Testis (tissue), 2 donors: Measurements from ENCODE around the gene PPM1F.

Experiments
- CTCF ChIP-seq, 3 experiments: fragments of 450-650 bp in 2 of 3; fragments of 200-600 bp in 1 of 3; sonication (generic) in 1 of 3; IDR thresholded peaks; one replicate each; pipeline ENCODE4 v1.5.1; 2016 to 2019; ENCODE audit warnings: antibody characterized with exemption in 3 of 3, mild to moderate bottlenecking in 2 of 3, moderate library complexity in 1 of 3
- POLR2A ChIP-seq: fragments of 450-650 bp; IDR thresholded peaks from one replicate; pipeline ENCODE4 v1.6.1; 2017; ENCODE audit warnings: antibody characterized with exemption, mild to moderate bottlenecking, moderate library complexity

GRCh38 chr22:21898354-21898896, 54.2 kb downstream of the PPM1F start:
- TF ChIP-seq CTCF (IDR thresholded peaks at IDR 0.05): no peak
- TF ChIP-seq POLR2A: no peak
